WTC11 (cell line): ENCODE results near the gene KDF1.

ENCODE experiments used
- GABPB1 ChIP-seq: sonication (generic); formaldehyde crosslinking; IDR thresholded peaks from 2 replicates; pipeline ENCODE4 v1.8.1; 2023; ENCODE audit warnings: mild to moderate bottlenecking, missing genetic modification reagents
- TF ChIP-seq, protein P1 (sequence below): fragments of 200-600 bp; IDR thresholded peaks from 2 replicates; pipeline ENCODE4 v1.8.0; 2022; ENCODE audit warnings: antibody characterized with exemption

DNA sequence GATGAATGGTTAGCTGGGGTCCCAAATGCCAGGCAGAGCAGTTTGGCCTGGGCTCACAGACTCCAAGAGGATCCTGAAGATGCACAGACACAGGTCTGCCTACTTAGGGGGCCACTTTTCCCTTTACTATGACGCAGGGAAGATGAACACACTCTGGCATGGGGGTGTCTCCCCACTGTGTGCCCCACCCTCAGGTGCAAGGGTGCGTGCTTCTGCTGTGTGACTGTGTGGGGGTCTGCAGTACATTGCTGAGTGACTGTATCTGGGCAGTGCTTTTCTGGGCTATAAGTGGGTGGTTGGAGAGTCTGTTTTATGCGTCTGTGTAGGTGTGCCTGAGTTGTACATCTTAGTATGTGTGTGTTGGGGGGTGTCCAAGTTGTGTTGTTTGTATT lies 50.3 kb downstream of the KDF1 start:
- TF ChIP-seq, protein P1, sequence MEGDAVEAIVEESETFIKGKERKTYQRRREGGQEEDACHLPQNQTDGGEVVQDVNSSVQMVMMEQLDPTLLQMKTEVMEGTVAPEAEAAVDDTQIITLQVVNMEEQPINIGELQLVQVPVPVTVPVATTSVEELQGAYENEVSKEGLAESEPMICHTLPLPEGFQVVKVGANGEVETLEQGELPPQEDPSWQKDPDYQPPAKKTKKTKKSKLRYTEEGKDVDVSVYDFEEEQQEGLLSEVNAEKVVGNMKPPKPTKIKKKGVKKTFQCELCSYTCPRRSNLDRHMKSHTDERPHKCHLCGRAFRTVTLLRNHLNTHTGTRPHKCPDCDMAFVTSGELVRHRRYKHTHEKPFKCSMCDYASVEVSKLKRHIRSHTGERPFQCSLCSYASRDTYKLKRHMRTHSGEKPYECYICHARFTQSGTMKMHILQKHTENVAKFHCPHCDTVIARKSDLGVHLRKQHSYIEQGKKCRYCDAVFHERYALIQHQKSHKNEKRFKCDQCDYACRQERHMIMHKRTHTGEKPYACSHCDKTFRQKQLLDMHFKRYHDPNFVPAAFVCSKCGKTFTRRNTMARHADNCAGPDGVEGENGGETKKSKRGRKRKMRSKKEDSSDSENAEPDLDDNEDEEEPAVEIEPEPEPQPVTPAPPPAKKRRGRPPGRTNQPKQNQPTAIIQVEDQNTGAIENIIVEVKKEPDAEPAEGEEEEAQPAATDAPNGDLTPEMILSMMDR = no peak
- TF ChIP-seq GABPB1 (CRISPR knock-in tag) = no peak
